Stimulated activated CD8-positive, alpha-beta memory T cell treated with anti-CD3 and anti-CD28 coated beads, Interleukin-15, amount 100 ng/mL, for 1 hour (primary cell): Measurements from ENCODE around the gene KLF16.

Experiments used
- DNase-seq: peaks from one replicate; pipeline ENCODE4 v3.0.0-alpha.2; 2020; ENCODE audit warnings: low read depth

The KLF16 gene

GRCh38 chr19:1867349-1867724 lies 4.0 kb upstream of the KLF16 start:
- DNase-seq: no peak

GRCh38 chr19:1866693-1867348 lies 3.4 kb upstream of the KLF16 start:
- DNase-seq: no peak

- DNase-seq: no peak
Measured at GRCh38 chr19:1865172-1866010, 2.0 kb upstream of the KLF16 start.

GRCh38 chr19:1864480-1865171 lies 1.2 kb upstream of the KLF16 start:
- DNase-seq: no peak

GRCh38 chr19:1863638-1864479 lies 480 bp upstream of the KLF16 start:
- peak; percentile 76 for DNase-seq

- DNase-seq: no peak
Measured at GRCh38 chr19:1862424-1863327, 703 bp downstream of the KLF16 start.

GRCh38 chr19:1862068-1862423 lies 1.3 kb downstream of the KLF16 start:
- DNase-seq: no peak

GRCh38 chr19:1861599-1862031 lies 1.8 kb downstream of the KLF16 start:
- no peak for DNase-seq

GRCh38 chr19:1860821-1861598 lies 2.4 kb downstream of the KLF16 start:
- no peak for DNase-seq

GRCh38 chr19:1860042-1860775 lies 3.2 kb downstream of the KLF16 start:
- no peak for DNase-seq

- DNase-seq: no peak
Measured at GRCh38 chr19:1859331-1859781, 4.0 kb downstream of the KLF16 start.

- DNase-seq: no peak
Measured at GRCh38 chr19:1858412-1859081, 4.8 kb downstream of the KLF16 start.

- no peak for DNase-seq
Measured at GRCh38 chr19:1857648-1858326, 5.6 kb downstream of the KLF16 start.

- no peak for DNase-seq
Measured at GRCh38 chr19:1856698-1857603, 6.4 kb downstream of the KLF16 start.

GRCh38 chr19:1856345-1856697 lies 7.1 kb downstream of the KLF16 start:
- DNase-seq: no peak

GRCh38 chr19:1855828-1856255 lies 7.5 kb downstream of the KLF16 start:
- DNase-seq: no peak
